ENCODE results near the gene INPP4B. TPM values are rescaled to one million over a fixed set of nuclear protein-coding genes. Genes with fewer than 3 reads are reported as not detected.

The INPP4B gene
- total RNA-seq, 2 donors from 2014 or later, result 8.2 to 16.6 TPM

- ATAC-seq (no peak), DNase-seq (no peak)
- H3K36me3 ChIP-seq (replicated peaks in 1 of 2; ENCODE audit: insufficient read depth in 1 of 2, low read depth in 2 of 2), result no peaks in the 10 kb centered on the region
- TF ChIP-seq POLR2A (IDR thresholded peaks at IDR 0.05), result no peak
- no peak for TF ChIP-seq CTCF (IDR thresholded peaks at IDR 0.05)
- no peaks in the 10 kb centered on the region for H3K27me3 ChIP-seq
- H3K4me1 ChIP-seq, result no peaks in the 10 kb centered on the region
- 86 to 91% methylated on average over 4 of the region's 4 CpGs for WGBS, 2 donors
- no peak overlapping the region for H3K4me3 ChIP-seq
- intact Hi-C loops (cut with DNase I), result no loop called here
- H3K27ac ChIP-seq, result no peak overlapping the region
- H3K9me3 ChIP-seq, result no peaks in the 10 kb centered on the region
These were observed 757.2 kb downstream of the INPP4B start for GRCh38 chr4:142088906-142089305.

- H3K9me3 ChIP-seq, result no peaks in the 10 kb centered on the region
- H3K27me3 ChIP-seq, result no peaks in the 10 kb centered on the region
- 88 to 94% methylated on average over 4 of the region's 4 CpGs for WGBS, 2 donors
- H3K4me3 ChIP-seq, result no peak overlapping the region
- H3K36me3 ChIP-seq (replicated peaks in 1 of 2; ENCODE audit: insufficient read depth in 1 of 2, low read depth in 2 of 2), result no peaks in the 10 kb centered on the region
- TF ChIP-seq CTCF (IDR thresholded peaks at IDR 0.05) (no peak), POLR2A (IDR thresholded peaks at IDR 0.05) (no peak)
- no peak overlapping the region for H3K27ac ChIP-seq
- no peaks in the 10 kb centered on the region for H3K4me1 ChIP-seq
- ATAC-seq (no peak), DNase-seq (no peak)
- intact Hi-C loops (cut with DNase I), result no loop called here
These were observed 760.4 kb downstream of the INPP4B start for GRCh38 chr4:142085513-142086292.

GRCh38 chr4:142083264-142083663 lies 762.8 kb downstream of the INPP4B start:
- Histone ChIP-seq H3K4me1 (no peaks in the 10 kb centered on the region), H3K4me3 (no peak overlapping the region), H3K36me3 (replicated peaks in 1 of 2; ENCODE audit: insufficient read depth in 1 of 2, low read depth in 2 of 2) (no peaks in the 10 kb centered on the region), H3K27me3 (no peaks in the 10 kb centered on the region), H3K9me3 (no peaks in the 10 kb centered on the region), H3K27ac (no peak overlapping the region)
- DNase-seq (no peak), ATAC-seq (no peak)
- 74 to 90% methylated on average over 2 of the region's 2 CpGs for WGBS, 2 donors
- TF ChIP-seq POLR2A (IDR thresholded peaks at IDR 0.05), result no peak
- TF ChIP-seq CTCF (IDR thresholded peaks at IDR 0.05), result no peak
- intact Hi-C loops (cut with DNase I), result no loop called here

GRCh38 chr4:142081025-142081424 lies 765.1 kb downstream of the INPP4B start:
- no peaks in the 10 kb centered on the region for H3K9me3 ChIP-seq
- intact Hi-C loops (cut with DNase I), result no loop called here
- H3K27me3 ChIP-seq, result no peaks in the 10 kb centered on the region
- TF ChIP-seq CTCF (IDR thresholded peaks at IDR 0.05) (no peak), POLR2A (IDR thresholded peaks at IDR 0.05) (no peak)
- H3K36me3 ChIP-seq (replicated peaks in 1 of 2; ENCODE audit: insufficient read depth in 1 of 2, low read depth in 2 of 2), result no peaks in the 10 kb centered on the region
- H3K4me3 ChIP-seq, result no peak overlapping the region
- no peaks in the 10 kb centered on the region for H3K4me1 ChIP-seq
- DNase-seq, result no peak
- WGBS, 2 donors, result 72 to 75% methylated on average over 4 of the region's 4 CpGs
- no peak overlapping the region for H3K27ac ChIP-seq
- no peak for ATAC-seq

- WGBS, 2 donors, result 85 to 96% methylated on average over 1 of the region's 1 CpG
- intact Hi-C loops (cut with DNase I), result no loop called here
- H3K9me3 ChIP-seq, result no peaks in the 10 kb centered on the region
- H3K36me3 ChIP-seq (replicated peaks in 1 of 2; ENCODE audit: insufficient read depth in 1 of 2, low read depth in 2 of 2), result no peaks in the 10 kb centered on the region
- no peak for ATAC-seq
- no peaks in the 10 kb centered on the region for H3K4me1 ChIP-seq
- DNase-seq, result no peak
- no peak overlapping the region for H3K27ac ChIP-seq
- no peak overlapping the region for H3K4me3 ChIP-seq
- H3K27me3 ChIP-seq, result no peaks in the 10 kb centered on the region
- TF ChIP-seq CTCF (IDR thresholded peaks at IDR 0.05) (no peak), POLR2A (IDR thresholded peaks at IDR 0.05) (no peak)
These were observed 766.1 kb downstream of the INPP4B start for GRCh38 chr4:142079959-142080358.

Data from body of pancreas (tissue), 4 donors.